Stimulated activated naive CD4-positive, alpha-beta T cell (primary cell): Measurements from ENCODE around the gene SLC5A5.

Experiments
- DNase-seq, 6 experiments: peaks; one replicate each; lab custom pipeline; 2025; lab: John Stamatoyannopoulos, UW

SLC5A5 gene

DNA sequence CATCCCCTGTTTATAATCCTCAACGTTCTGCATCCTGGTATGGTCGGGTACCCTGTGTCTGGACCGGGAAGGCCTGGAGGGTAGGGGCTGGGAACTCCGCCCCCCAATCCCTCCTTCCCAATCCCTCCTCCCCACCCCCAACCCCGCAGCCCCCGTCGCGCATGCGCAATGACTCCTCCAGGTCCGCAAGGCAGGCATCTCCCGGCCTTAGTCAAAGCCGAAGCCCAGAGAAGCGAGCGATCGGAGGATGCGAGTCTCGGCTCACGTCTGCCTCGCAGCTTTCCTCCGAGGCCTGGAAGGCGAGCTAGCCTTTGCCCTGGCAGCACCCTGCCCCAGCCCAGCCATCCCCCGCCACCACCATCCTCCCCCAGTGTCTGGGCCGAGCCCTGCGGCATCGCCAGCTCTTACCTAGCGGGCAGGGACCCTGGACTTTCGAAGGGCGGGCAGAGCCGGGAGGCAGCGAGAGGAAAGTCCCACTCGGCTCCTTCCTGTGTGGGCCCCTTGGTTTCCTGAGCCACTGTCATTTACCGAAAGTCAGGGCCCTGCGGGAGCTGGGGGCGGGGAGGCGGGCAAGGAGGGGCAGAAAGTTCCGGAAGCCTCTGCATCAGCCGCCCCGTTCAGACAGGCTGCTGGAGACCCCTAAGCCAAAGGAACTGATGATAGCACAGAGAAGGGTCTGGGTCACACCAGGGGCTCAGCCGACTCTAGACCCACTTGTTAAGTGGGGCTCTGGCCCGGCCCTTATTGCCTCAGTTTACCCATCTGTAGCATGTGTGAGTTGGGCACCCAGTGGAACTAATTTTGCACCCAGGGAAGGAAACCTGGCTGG is 24.0 kb upstream of the SLC5A5 start, which contains the start of gene JAK3:
Gene JAK3, minus strand, starts transcription at position 445 of the 829 bp plus-strand sequence. CDS start 3,565 bp downstream, outside the sequence.
- peak; percentile 73 to 90 (median 82) for DNase-seq

DNA sequence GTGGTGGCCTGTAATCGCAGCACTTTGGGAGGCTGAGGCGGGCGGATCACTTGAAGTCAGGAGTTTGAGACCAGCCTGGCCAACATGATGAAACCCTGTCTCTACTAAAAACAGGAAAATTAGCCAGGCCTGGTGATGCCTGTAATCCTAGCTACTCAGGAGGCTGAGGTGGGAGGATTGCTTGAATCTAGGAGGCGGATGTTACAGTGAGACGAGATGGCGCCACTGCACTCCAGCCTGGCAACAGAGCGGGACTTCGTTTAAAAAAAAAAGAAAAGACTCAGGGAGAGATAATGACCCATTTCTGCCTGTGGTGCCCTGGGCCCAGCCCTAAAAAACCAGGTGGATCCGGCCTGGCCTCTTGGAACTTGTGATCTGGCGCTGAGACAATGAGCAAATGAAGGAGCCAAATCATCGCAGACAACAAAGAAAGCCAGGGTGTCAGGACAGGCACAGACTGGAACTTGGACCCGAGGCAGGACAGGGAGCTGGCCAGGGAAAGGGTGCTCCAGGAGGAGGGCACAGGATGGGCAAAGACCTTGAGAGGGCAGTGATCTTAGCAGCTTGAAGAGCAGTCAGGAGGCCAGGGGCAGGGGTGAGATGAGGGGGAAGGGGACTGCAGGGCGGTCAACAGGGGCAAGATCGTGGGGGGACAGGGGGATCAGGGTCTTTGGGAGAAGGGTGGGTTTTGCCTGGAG is 23.0 kb upstream of the SLC5A5 start:
- DNase-seq = no peak

- no peak for DNase-seq
Observed at GRCh38 chr19:17854061-17854460, 17.7 kb upstream of the SLC5A5 start.

DNA sequence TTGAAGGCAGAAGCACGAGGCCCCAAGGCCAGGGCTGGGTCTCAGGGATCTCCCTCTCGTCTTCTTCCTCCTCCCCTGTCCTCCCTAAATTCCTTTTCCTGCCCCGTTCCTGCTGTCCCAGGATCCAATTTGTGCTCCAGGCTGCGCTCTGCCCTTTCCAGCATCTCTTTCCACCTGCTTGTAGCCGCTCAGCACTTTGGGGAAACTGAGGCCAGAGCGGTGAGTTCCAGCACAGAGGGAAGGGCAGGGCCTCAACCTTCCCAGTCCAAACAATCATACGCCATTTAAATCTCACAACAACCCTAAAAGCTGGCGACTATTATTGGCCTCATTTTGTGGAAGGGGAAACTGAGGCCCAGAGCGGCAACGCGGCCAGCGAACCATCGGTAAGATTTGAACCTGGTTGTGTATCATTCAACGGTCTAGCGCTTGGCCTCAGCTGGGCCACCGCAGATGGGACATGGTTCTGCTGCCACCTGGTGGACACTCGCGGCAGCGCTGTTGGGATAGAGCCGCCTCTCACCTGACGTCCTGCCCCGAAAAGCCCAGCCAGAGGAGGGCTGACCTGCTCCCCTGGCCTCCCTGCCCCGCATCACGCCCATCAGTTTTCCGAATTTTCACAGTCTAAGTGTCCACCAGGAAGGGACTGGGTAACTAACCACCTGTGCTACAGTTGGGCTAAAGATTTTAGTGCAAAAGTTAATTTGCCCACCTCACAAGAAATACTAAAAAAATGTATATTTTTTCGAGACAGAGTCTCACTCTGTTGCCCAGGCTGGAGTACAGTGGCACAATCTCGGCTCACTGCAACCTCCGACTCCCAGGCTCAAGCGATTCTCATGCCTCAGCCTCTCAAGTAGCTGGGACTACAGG is 16.2 kb upstream of the SLC5A5 start:
- DNase-seq = peak; percentile 57 to 88 (median 83)

DNA sequence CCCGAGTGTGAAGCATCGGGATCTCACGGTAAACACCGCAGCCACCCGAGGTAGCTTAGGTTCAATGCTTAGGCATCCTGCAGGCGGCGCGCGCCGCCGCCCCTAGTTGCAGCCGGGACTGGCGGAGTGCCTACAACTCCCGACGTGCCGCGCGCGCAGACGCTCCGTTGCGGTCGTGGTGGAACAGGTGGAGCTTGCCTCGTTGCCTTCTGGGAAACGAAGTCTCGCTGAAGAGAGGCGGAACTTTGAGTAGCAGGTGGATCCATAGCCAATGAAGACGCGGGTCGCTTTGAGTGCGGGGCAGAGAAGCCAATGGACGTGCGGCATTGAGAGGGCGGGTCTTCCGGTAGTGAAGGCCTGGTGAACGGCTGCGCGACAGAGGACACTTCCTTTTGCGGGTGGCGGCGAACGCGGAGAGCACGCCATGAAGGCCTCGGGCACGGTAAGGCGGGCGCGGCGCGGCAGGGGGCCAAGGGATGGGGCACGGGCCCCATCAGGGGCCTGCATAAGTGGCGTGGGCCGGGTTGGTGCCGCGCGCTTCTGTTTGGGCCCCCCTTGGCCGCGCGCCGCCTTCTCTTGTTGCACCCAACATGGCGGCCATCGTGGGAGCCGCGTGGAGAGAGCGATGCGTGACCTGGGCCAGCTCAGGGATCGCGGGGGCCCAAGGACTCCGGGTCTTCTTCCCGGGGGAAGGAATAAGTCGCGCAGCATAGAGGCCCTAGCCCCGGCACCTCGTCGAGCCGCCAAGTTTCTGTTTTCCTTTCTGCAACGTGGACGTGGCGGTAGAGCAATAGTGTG is 12.0 kb upstream of the SLC5A5 start, which contains the start of gene RPL18A:
Gene RPL18A, plus strand, starts transcription at position 378 of the 798 bp plus-strand sequence. Its CDS starts 47 bp downstream, at position 425.
- peak; percentile 93 to 99 (median 99) for DNase-seq

DNA sequence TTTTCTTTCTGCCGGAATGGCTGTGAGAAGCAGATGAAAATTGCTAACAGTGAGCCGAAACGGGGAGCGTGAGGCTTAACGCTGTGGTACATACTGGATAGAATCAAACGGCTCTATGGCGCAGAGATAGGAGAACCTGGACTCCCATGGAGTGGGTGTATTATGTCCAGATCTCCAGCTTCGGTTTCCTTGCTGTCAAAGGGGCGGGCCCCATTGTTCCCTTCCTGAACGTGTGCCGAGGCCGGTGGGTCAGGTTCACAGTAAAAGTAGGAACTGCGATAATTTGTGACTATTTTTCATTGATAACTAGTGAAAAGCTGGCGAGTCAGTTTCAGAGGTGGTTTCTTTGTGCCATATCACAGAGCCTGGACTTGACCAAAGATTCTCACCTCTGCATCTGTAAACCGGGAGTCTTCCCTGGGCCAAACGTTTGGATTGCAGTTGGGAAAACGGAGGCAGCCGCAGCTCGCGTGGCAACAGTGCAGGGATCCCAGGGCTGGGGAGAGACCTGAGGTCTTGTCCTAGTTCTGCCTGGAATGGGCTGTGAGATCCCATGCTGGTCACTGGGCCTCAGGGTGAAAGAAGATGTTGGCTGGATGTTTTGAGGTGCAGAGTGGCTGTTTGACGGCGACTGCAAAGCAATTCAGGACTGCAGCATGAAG is 11.3 kb upstream of the SLC5A5 start:
- no peak for DNase-seq

DNA sequence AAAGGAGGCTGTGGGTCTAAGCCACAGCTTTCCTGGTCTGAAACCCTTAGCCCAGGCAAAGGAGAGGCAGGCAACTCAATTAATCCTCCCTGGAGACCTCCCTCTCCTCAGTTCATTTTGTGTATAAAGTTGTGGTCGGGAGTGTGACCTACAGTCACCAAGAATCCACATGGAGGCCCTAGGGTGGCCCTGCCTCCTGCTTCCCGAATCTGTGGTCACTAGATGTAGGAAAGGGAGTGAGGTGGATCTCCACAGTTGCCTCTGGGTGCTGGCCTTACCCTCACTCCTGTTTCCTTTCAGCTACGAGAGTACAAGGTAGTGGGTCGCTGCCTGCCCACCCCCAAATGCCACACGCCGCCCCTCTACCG is 10.8 kb upstream of the SLC5A5 start:
- DNase-seq = no peak

- no peak for DNase-seq
Observed at GRCh38 chr19:17861542-17862402, 10.0 kb upstream of the SLC5A5 start.

- DNase-seq = no peak
Observed at GRCh38 chr19:17862711-17863519, 8.8 kb upstream of the SLC5A5 start.

DNA sequence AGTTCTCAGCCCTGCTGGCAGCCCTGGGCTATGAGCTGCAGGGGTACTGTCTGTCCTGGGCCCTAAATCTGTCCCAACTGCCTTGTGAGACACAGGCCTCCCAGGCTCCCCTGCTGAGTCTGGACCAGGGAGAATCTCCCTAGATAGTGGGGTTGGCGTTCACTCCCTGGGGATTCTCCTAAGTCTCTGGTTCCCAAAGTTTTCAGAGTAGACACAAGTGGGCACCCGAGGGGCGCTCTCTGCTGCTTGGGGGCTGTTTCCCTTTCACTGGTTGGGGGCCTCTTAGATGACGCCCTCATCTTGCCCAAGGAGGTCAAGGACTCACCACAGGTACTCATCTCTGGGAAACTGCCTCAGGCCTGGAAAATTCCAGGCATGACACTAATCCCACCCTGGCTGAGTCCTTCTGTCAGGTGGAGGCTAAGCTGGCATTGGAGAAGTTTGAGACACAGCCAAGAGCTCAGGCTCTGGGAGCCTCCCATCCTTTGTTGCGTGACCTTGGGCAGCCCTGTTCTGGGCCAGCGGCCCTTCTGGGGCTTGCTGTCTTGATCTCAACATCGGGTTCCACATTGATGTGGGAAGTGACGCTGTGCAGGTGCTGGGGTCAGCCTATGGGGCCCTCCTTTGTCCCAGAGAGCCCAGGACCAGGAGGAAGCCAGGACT is 8.1 kb upstream of the SLC5A5 start:
- no peak for DNase-seq

DNA sequence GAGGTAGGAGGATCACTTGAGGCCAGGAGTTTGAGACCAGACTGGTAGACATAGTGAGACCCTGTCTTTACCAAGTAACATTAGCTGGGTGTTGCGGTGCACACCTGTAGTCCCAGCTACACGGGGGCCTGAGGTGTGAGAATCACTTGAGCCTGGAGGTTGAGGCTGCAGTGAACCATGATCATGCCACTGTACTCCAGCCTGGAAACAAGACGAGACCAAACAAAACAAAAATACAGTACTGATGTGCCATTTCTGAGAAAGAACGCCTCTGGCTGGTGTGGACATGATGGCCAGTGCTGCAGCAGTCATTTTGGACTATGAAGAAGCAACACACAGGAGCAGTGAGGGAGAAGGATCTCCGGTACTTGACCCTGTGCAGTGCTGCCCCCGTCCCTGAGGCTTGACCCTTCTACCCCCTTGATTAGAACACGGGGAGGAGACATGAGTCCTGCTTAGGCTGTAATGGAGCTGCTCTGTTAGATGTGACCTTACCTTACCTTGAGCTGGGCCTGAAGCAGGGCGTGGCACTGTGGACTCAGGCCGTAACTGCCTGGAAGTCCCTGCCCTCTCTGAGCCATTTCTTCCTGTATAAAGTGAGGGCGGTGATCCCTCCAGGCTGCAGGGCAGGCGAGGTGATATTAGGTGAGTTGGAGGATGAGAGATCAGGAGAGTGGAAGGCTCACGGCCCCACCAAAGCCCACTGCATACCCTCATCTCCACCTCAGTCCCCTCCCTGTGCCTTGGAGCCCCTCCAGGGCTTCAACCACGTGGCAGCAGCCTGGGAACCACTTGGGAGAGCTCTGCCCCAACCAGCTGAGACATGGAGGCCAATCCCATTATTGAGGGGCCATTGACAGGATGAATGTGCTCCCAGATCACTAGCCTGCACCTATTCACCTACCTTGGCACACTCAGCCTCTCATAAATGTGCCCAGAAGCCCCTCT is 6.1 kb upstream of the SLC5A5 start:
- DNase-seq = no peak

GRCh38 chr19:17866312-17866963 is 5.3 kb upstream of the SLC5A5 start:
- DNase-seq = no peak

GRCh38 chr19:17866964-17867486 is 4.7 kb upstream of the SLC5A5 start:
- no peak for DNase-seq

DNA sequence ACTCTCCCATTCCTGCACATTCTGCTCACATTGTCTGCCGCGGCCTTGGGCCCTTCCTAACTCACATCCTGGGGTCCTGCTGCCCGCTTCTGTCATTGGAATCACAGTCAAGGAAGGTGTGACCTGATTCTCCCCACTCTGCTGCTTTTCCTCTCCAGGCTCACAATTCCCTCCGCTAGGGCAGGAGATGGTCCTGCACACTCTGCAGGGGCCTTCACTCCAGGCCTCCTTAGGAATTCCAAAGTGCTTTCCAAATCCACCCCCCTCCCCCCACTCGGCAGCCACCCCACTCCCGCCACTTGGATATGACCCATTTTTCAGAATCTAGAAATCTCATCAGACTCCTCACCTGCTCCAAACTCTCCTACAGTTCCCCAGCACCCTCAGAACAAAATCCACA is 3.1 kb upstream of the SLC5A5 start:
- no peak for DNase-seq

DNA sequence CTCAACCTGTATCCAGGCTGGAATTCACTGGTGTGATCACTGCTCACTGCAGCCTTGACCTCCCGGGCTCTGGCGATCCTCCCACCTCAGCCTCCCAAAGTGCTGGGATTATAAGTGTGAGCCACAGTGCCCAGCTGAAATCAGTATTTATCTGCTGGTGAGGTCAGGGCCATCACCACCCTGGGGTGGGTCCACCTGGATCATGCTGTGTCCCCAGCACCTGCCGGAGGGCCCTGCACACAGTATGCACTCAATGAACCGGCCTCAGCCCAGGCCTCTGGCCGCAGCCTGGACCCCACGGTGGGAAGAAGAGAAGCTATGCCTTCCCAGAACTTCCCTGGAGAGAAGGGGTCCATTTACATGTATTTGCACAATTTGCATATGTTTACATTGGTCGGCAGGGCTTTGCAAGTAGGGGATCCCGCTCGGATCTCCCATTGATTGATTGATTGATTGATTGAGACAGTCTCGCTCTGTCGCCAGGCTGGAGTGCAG is 2.6 kb upstream of the SLC5A5 start:
- DNase-seq = no peak
